Ovary (tissue), 9 donors: ENCODE results near the gene LEF1. TPM values are rescaled to one million over a fixed set of nuclear protein-coding genes. Genes with fewer than 3 reads are reported as not detected.

Source experiments
- DNase-seq, 5 donors: peaks; one replicate each; pipeline ENCODE4 v3.0.0-alpha.2; 2019 to 2020
- H3K27ac ChIP-seq, 2 donors: fragments of 200-600 bp; one replicate each; pipeline versions ENCODE4 v1.5.1 to v1.8.0; 2019 to 2022
- H3K27me3 ChIP-seq: fragments of 200-600 bp; one replicate; pipeline ENCODE4 v1.8.0; 2022
- H3K36me3 ChIP-seq: fragments of 200-600 bp; sonication (generic); one replicate; pipeline ENCODE4 v1.5.1; 2019
- H3K4me1 ChIP-seq: one replicate; pipeline ENCODE4 v1.8.1; 2013; ENCODE audit warnings: mild to moderate bottlenecking, moderate library complexity; ENCODE audit not compliant: insufficient read depth
- H3K4me3 ChIP-seq: fragments of 200-600 bp; sonication (generic); one replicate; pipeline ENCODE4 v1.5.1; 2017
- H3K9me3 ChIP-seq, 2 donors: fragments of 200-600 bp in 1 of 2; sonication (generic) in 1 of 2; one replicate each; pipeline versions ENCODE4 v1.5.1 to v1.8.1; 2013 to 2019; ENCODE audit warnings: mild to moderate bottlenecking in 1 of 2, moderate library complexity in 1 of 2
- EP300 ChIP-seq: sonication (generic); formaldehyde crosslinking; IDR thresholded peaks from one replicate; pipeline ENCODE4 v1.6.1; 2017; ENCODE audit warnings: antibody characterized with exemption
- POLR2A ChIP-seq: fragments of 450-650 bp; IDR thresholded peaks from one replicate; pipeline ENCODE4 v1.6.1; 2017; ENCODE audit warnings: antibody characterized with exemption, mild to moderate bottlenecking, moderate library complexity
- WGBS, 3 donors: extraction: QIAGEN DNeasy Blood & Tissue Kit in 1 of 3; methylation state at CpG; one replicate each; pipeline versions ENCODE4 v1.1.5 to v1.1.7; 2013 to 2017; 5-methylcytosine and 5-hydroxymethylcytosine counted together
- intact Hi-C, 4 donors: fragments of 100-400 bp; cut with DNase I; formaldehyde crosslinking; loops; one replicate each; pipeline versions ENCODE4 v1.11.0 to v1.15.1; 2022 to 2023
- polyA plus RNA-seq, 2 donors: library from polyadenylated mRNA; stranded (reverse); fragments of 200-250 nt in 1 of 2; fragments of 350-450 nt in 1 of 2; fragmentation: Illumina TruSeq in 1 of 2; extraction: RNeasy Lipid Tissue Mini Kit (QIAGEN cat#74804) in 1 of 2; gene quantifications; one replicate each; pipeline ENCODE4 v1.2.3, GENCODE V29; 2013 to 2014
- total RNA-seq, 7 donors: library from RNA; depleted of rRNA in 2 of 7; stranded (reverse); fragments of >200 nt in 2 of 7; fragmentation: NEBNext Ultra II Directional in 3 of 7; extraction: Animal tissue kit (Norgen Biotek cat#: 25700) in 3 of 7; gene quantifications; one replicate each; pipeline versions ENCODE4 v1.1.0 to v1.2.4, GENCODE V29; 2016 to 2023
- TF ChIP-seq, protein P1 (sequence below), 3 donors: fragments of 450-650 bp in 2 of 3; fragments of 200-600 bp in 1 of 3; IDR thresholded peaks; one replicate each; pipeline versions ENCODE4 v1.5.1 to v1.8.0; 2016 to 2022; ENCODE audit warnings: antibody characterized with exemption in 3 of 3, mild to moderate bottlenecking in 1 of 3
- donor health status: DM: no; HTN: no; CAD: no; lungs with moderate emphysema.
- donor health status: DM: no; HTN: no; CAD: no.
- donor health status: Bipolar disorder and iron deficiency.
- donor health status: DM: yes; HTN: yes; CAD: no.
- donor health status: DM: no; HTN: no; CAD: no.
- donor health status: DM: yes; HTN: yes; CAD: no.

Gene LEF1
- total and polyA plus RNA-seq, 9 donors: 1.8 to 30.1 (median 6.0) TPM

DNA sequence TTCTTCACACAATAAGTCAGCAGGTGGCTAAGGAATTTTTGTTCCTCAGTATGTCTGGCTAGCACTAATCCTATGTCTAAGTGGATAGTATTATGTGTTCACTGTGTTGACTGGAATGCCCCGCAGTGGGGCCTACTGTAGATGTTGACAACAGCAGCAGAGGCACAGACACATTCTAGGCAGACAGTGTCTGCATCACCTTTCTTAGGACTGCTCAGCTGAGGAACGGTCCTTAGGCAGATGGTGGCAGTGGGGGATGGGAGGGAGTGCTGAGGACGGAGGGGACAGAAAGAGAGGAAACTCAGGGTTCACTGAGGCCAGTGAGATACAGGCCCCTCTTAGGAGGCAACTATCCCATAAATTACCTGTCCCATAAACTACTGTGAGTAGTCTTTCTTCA lies 44.6 kb upstream of the LEF1 start:
- Histone ChIP-seq H3K4me3 (no peak overlapping the region), H3K27ac (no peak overlapping the region), H3K27me3 (no peaks in the 10 kb centered on the region), H3K36me3 (no peaks in the 10 kb centered on the region), H3K9me3 (no peaks in the 10 kb centered on the region), H3K4me1 (no peaks in the 10 kb centered on the region)
- intact Hi-C loops: no loop called here
- WGBS, 3 donors: 80 to 87% (median 80%) methylated on average over 3 of the region's 3 CpGs
- no peak for DNase-seq
- TF ChIP-seq EP300 (no peak), POLR2A (no peak)
- TF ChIP-seq, protein P1, sequence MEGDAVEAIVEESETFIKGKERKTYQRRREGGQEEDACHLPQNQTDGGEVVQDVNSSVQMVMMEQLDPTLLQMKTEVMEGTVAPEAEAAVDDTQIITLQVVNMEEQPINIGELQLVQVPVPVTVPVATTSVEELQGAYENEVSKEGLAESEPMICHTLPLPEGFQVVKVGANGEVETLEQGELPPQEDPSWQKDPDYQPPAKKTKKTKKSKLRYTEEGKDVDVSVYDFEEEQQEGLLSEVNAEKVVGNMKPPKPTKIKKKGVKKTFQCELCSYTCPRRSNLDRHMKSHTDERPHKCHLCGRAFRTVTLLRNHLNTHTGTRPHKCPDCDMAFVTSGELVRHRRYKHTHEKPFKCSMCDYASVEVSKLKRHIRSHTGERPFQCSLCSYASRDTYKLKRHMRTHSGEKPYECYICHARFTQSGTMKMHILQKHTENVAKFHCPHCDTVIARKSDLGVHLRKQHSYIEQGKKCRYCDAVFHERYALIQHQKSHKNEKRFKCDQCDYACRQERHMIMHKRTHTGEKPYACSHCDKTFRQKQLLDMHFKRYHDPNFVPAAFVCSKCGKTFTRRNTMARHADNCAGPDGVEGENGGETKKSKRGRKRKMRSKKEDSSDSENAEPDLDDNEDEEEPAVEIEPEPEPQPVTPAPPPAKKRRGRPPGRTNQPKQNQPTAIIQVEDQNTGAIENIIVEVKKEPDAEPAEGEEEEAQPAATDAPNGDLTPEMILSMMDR (IDR thresholded peaks at IDR 0.05): no peak

GRCh38 chr4:108210989-108211835 lies 42.5 kb upstream of the LEF1 start:
- H3K27me3 ChIP-seq: no peaks in the 10 kb centered on the region
- DNase-seq: no peak
- no peak overlapping the region for H3K4me3 ChIP-seq
- H3K9me3 ChIP-seq: no peaks in the 10 kb centered on the region
- H3K36me3 ChIP-seq: no peaks in the 10 kb centered on the region
- H3K4me1 ChIP-seq: no peaks in the 10 kb centered on the region
- intact Hi-C loops: no loop called here
- no peak for TF ChIP-seq POLR2A
- TF ChIP-seq EP300: no peak
- TF ChIP-seq, protein P1 (IDR thresholded peaks at IDR 0.05): no peak
- WGBS, 3 donors: 80 to 85% (median 81%) methylated on average over 5 of the region's 5 CpGs
- H3K27ac ChIP-seq: no peak overlapping the region

DNA sequence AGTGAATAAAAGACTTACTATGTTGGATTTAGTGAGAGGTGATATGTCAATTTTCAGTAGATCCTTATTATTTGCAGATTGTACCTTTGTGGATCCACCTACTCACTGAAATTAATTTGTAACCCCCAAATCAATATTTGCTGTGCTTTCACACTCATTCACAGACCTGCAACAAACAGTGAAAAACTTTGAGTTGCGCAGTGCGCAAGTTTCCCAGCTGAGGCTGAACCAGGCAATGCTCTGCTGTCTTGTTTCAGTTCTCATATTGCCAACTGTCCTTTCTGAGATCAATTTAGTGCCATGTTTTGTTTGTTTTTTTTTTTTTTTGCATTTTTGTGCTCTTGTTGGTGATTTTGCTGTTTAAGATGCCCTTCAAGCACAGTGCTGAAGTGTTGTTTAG lies 40.8 kb upstream of the LEF1 start:
- Histone ChIP-seq H3K36me3 (no peaks in the 10 kb centered on the region), H3K4me1 (no peaks in the 10 kb centered on the region), H3K27me3 (no peaks in the 10 kb centered on the region), H3K27ac (no peak overlapping the region), H3K9me3 (no peaks in the 10 kb centered on the region), H3K4me3 (no peak overlapping the region)
- intact Hi-C loops: no loop called here
- DNase-seq: no peak
- no peak for TF ChIP-seq EP300
- TF ChIP-seq POLR2A: no peak
- TF ChIP-seq, protein P1 (IDR thresholded peaks at IDR 0.05): no peak
- WGBS, 3 donors: 99 to 100% (median 100%) methylated on average over 2 of the region's 2 CpGs

DNA sequence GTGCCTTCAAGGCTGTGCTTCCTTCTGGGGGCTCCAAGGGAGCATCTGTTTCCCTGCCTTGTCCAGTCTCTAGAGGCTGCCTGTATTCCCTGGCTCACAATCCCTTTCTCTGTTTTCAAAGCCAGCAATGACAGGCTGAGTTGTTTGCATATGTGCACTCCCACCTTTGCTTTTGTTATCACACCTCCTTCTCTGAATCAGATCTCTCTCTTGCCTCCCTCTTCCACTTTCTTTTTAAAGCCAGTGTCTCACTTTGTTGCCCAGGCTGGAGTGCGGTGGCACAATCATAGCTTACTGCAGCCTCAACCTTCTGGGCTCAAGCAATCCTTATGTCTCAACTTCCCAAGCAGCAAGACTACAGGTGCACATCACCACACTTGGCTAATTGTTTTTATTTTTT lies 37.1 kb upstream of the LEF1 start:
- TF ChIP-seq EP300 (no peak), POLR2A (no peak)
- TF ChIP-seq, protein P1 (IDR thresholded peaks at IDR 0.05): no peak
- Histone ChIP-seq H3K4me3 (no peak overlapping the region), H3K36me3 (no peaks in the 10 kb centered on the region), H3K27ac (no peak overlapping the region), H3K9me3 (no peaks in the 10 kb centered on the region), H3K27me3 (no peaks in the 10 kb centered on the region), H3K4me1 (no peaks in the 10 kb centered on the region)
- DNase-seq: no peak
- intact Hi-C loops: no loop called here
- WGBS, 3 donors: 95 to 100% (median 97%) methylated on average over 1 of the region's 1 CpG
